Measurements from ENCODE around the gene FRMD4B.
"Not testable (repeated sequence)": the region's sequence is repeated elsewhere in the genome, so short reads cannot be mapped to it uniquely, and the experiment has no call there.

Gene FRMD4B

DNA sequence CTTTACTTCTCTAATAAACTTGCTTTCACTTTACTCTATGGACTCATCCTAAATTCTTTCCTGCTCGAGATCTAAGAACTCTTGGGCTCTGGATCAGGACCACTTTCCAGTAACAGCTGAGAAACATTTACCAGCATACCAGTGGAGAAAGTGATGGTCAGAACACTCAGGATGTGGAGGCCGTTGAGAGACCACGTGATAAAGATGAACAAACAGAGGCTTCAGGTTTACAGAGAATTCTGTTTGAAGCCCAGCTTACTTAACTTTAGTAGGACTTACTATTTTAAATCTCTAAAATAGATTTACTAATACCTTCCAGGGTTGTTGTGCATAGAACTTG is 57.0 kb downstream of the FRMD4B start:
- no peak for DNase-seq (ENCODE audit: low read depth)
- TF ChIP-seq, protein P1, sequence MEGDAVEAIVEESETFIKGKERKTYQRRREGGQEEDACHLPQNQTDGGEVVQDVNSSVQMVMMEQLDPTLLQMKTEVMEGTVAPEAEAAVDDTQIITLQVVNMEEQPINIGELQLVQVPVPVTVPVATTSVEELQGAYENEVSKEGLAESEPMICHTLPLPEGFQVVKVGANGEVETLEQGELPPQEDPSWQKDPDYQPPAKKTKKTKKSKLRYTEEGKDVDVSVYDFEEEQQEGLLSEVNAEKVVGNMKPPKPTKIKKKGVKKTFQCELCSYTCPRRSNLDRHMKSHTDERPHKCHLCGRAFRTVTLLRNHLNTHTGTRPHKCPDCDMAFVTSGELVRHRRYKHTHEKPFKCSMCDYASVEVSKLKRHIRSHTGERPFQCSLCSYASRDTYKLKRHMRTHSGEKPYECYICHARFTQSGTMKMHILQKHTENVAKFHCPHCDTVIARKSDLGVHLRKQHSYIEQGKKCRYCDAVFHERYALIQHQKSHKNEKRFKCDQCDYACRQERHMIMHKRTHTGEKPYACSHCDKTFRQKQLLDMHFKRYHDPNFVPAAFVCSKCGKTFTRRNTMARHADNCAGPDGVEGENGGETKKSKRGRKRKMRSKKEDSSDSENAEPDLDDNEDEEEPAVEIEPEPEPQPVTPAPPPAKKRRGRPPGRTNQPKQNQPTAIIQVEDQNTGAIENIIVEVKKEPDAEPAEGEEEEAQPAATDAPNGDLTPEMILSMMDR (IDR thresholded peaks at IDR 0.05; ENCODE audit: insufficient read depth, low read depth, low read length, missing control alignments), result no peak
- no peak overlapping the region for H3K4me3 ChIP-seq (ENCODE audit: low read depth, low read length)

- TF ChIP-seq, protein P1 (IDR thresholded peaks at IDR 0.05; ENCODE audit: insufficient read depth, low read depth, low read length, missing control alignments), result no peak
- DNase-seq (ENCODE audit: low read depth), result no peak
- no peak overlapping the region for H3K4me3 ChIP-seq (ENCODE audit: low read depth, low read length)
These were observed 57.6 kb downstream of the FRMD4B start for GRCh38 chr3:69328103-69328962.

GRCh38 chr3:69326855-69327300 is 59.0 kb downstream of the FRMD4B start:
- peak; percentile 89 for DNase-seq (ENCODE audit: low read depth)
- peak overlapping the region; percentile 2; the same call in 1 of the 2 replicates for H3K4me3 ChIP-seq (ENCODE audit: low read depth, low read length)
- TF ChIP-seq, protein P1 (IDR thresholded peaks at IDR 0.05; ENCODE audit: insufficient read depth, low read depth, low read length, missing control alignments), result no peak

DNA sequence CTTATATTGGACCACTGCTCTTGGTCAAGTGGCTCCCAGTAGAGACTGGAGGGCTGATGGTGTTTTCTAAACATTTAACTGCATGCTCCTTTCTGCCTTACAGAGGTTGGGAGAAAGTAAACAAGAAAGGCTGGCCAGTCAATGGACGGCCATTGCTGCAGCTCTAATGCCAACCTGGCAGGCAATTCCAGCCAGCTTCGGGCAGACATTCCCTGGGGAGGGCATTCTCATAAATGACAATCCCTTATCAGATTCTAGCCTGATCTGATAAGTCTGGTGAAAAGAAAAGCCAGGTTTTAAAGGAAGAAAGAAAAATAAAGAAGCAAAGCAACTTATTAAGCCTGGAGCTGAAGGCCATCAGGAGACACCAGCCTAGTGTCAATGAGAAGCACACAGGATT is 60.7 kb downstream of the FRMD4B start:
- TF ChIP-seq, protein P1 (IDR thresholded peaks at IDR 0.05; ENCODE audit: insufficient read depth, low read depth, low read length, missing control alignments), result no peak
- no peak for DNase-seq (ENCODE audit: low read depth)
- no peak overlapping the region for H3K4me3 ChIP-seq (ENCODE audit: low read depth, low read length)

- DNase-seq (ENCODE audit: low read depth), result peak; percentile 84
- no peak overlapping the region for H3K4me3 ChIP-seq (ENCODE audit: low read depth, low read length)
- TF ChIP-seq, protein P1 (IDR thresholded peaks at IDR 0.05; ENCODE audit: insufficient read depth, low read depth, low read length, missing control alignments), result peak; percentile 79
These were observed 61.4 kb downstream of the FRMD4B start for GRCh38 chr3:69324362-69325025.

- no peak overlapping the region for H3K4me3 ChIP-seq (ENCODE audit: low read depth, low read length)
- no peak for DNase-seq (ENCODE audit: low read depth)
These were observed 61.9 kb downstream of the FRMD4B start for GRCh38 chr3:69323941-69324340.

DNA sequence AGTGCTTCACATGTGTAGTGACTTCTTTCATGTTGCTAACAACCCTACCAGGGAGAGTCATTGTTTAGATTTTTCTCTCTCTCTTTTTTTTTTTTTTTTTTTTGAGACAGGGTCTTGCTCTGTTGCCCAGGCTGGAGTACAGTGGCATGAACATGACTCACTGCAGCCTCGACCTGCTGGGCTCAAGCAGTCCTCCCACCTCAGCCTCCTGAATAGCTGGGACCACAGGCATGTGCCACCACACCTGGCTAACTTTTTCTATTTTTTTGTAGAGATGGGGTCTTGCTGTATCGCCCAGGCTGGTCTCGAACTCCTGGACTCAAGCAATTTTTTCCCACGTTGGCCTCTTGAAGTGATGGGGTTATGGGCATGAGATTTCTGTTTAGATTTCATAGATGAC is 63.4 kb downstream of the FRMD4B start:
- not testable (repeated sequence) for DNase-seq (ENCODE audit: low read depth); H3K4me3 ChIP-seq (ENCODE audit: low read depth, low read length)

More at GRCh38 chr3:69323941-69324340, 61.9 kb downstream of the FRMD4B start:
- TF ChIP-seq, protein P1 (IDR thresholded peaks at IDR 0.05; ENCODE audit: insufficient read depth, low read depth, low read length, missing control alignments), result no peak
